Adrenal gland (tissue), 12 donors: Measurements from ENCODE around the gene COL20A1. TPM values are rescaled to one million over a fixed set of nuclear protein-coding genes. Genes with fewer than 3 reads are reported as not detected.

Experiments
- DNase-seq, 7 donors: peaks; one replicate each; pipeline ENCODE4 v3.0.0-alpha.2; 2019 to 2020
- H3K27ac ChIP-seq, 5 donors: fragments of 200-600 bp; sonication (generic) in 4 of 5; 1 replicate in 3 of 5; 2 replicates in 2 of 5; pipeline versions ENCODE4 v1.5.1 to v1.8.0; 2016 to 2020; ENCODE audit warnings: mild to moderate bottlenecking in 1 of 5
- H3K27me3 ChIP-seq: fragments of 200-600 bp; 2 replicates; pipeline ENCODE4 v1.8.0; 2021
- H3K36me3 ChIP-seq, 2 donors: fragments of 200-600 bp; replicated peaks in 1 of 2; 1 replicate in 1 of 2; 2 replicates in 1 of 2; pipeline versions ENCODE4 v1.5.1 to v1.8.0; 2018 to 2022
- H3K4me1 ChIP-seq, 2 donors: fragments of 200-600 bp; replicated peaks in 1 of 2; 1 replicate in 1 of 2; 2 replicates in 1 of 2; pipeline versions ENCODE4 v1.5.1 to v1.8.0; 2018 to 2021
- H3K4me3 ChIP-seq, 4 donors: fragments of 200-600 bp; sonication (generic) in 3 of 4; one replicate each; pipeline ENCODE4 v1.5.1; 2016 to 2018
- H3K9me3 ChIP-seq, 3 donors: fragments of 200-600 bp; sonication (generic) in 1 of 3; replicated peaks in 1 of 3; 1 replicate in 2 of 3; 2 replicates in 1 of 3; pipeline versions ENCODE4 v1.5.1 to v1.8.0; 2016 to 2021
- CTCF ChIP-seq, 6 experiments: fragments of 450-650 bp in 4 of 6; fragments of 200-600 bp in 2 of 6; sonication (generic) in 1 of 6; IDR thresholded peaks; 1 replicate in 5 of 6; 2 replicates in 1 of 6; pipeline versions ENCODE4 v1.5.1 to v1.8.0; 2016 to 2021; ENCODE audit warnings: antibody characterized with exemption in 6 of 6, mild to moderate bottlenecking in 2 of 6, moderate library complexity in 1 of 6
- POLR2A ChIP-seq, 2 donors: fragments of 450-650 bp; IDR thresholded peaks; one replicate each; pipeline ENCODE4 v1.6.1; 2017; ENCODE audit warnings: antibody characterized with exemption in 2 of 2, mild to moderate bottlenecking in 2 of 2, moderate library complexity in 1 of 2
- WGBS, 4 donors: extraction: QIAGEN DNeasy Blood & Tissue Kit in 2 of 4; methylation state at CpG; one replicate each; pipeline versions ENCODE4 v1.1.5 to v1.1.7; 2013 to 2017; 5-methylcytosine and 5-hydroxymethylcytosine counted together
- intact Hi-C, 2 donors: fragments of 100-400 bp; cut with DNase I; formaldehyde crosslinking; loops; one replicate each; pipeline versions ENCODE4 v1.14.1 to v1.15.0; 2022 to 2023
- polyA plus RNA-seq, 3 donors: library from polyadenylated mRNA; stranded (reverse); fragments of 200-250 nt in 2 of 3; fragments of 350-450 nt in 1 of 3; fragmentation: Illumina TruSeq in 1 of 3; extraction: RNeasy Lipid Tissue Mini Kit (QIAGEN cat#74804) in 1 of 3; gene quantifications; one replicate each; pipeline ENCODE4 v1.2.3, GENCODE V29; 2013 to 2014
- total RNA-seq, 9 donors: library from RNA; depleted of rRNA in 4 of 9; stranded (reverse); fragments of >200 nt in 4 of 9; fragments of 120-200 nt in 1 of 9; fragmentation: NEBNext Ultra II Directional in 1 of 9; extraction: Animal tissue kit (Norgen Biotek cat#: 25700) in 1 of 9; gene quantifications; one replicate each; pipeline versions ENCODE4 v1.1.0 to v1.2.4, GENCODE V29; 2013 to 2023
- donor health status: healthy with polysubstance abuse.
- donor health status: Bipolar disorder and iron deficiency.
- donor health status: DM: yes; HTN: yes; CAD: no.
- donor health status: DM: no; HTN: no; CAD: no.
- donor health status: DM: no; HTN: no; CAD: no.
- donor health status: DM: yes; HTN: yes; CAD: no.

The COL20A1 gene
- total and polyA plus RNA-seq, 12 donors = 0.09 to 0.97 (median 0.26) TPM; not detected in 6

DNA sequence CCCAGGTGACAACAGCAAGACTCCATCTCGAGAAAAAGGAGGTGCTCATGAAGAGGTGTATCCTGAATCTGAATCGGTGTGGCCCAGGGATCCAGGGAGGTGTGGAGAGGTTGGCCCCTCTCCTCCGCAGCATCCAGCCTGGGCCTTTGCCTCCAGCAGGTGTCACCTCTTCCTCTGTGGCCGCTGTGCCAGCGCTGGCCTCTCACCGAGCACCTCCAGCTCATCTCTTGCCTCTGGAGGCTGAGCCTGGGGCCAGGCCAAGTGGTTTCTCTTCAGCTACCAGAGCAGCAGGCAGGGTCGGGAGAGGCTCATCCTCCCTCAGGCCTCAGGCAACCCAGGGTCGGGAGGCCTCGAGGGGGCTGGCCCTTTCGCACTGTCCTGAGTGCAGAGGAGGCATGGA, 1.2 kb upstream of the COL20A1 start:
- H3K4me3 ChIP-seq = no peak overlapping the region
- H3K27me3 ChIP-seq = peaks cover 17% of the 10 kb centered on the region
- TF ChIP-seq CTCF (IDR thresholded peaks at IDR 0.05) (no peak), POLR2A (IDR thresholded peaks at IDR 0.05) (no peak)
- WGBS, 4 donors = 71 to 88% (median 73%) methylated on average over 5 to 10 of the region's 10 CpGs
- H3K4me1 ChIP-seq = no peaks in the 10 kb centered on the region
- intact Hi-C loops = no loop called here
- peaks cover 0 to 5% of the 10 kb centered on the region in 2 donors for H3K36me3 ChIP-seq
- no peak for DNase-seq
- H3K9me3 ChIP-seq = no peaks in the 10 kb centered on the region
- no peak overlapping the region for H3K27ac ChIP-seq

DNA sequence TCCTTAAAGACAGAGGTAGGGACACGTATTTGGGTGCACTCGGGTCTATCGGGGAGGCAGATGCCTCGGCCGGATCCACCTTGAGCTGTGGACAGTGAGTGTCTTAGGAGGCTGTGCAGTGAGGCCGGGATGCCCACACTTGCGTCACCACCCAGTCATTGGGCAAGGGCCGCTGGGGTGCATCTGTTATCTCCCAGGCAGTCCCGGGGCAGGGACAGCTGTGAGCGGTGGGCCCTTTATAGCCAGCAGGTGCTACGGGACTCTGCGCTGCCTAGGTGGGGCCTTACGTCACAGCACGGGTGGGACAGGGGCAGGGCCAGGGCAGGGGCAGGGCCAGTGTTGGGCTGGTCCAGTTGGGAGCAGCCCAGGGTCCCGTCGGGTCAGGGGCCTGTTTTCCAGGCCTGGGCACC, 689 bp upstream of the COL20A1 start:
- H3K27me3 ChIP-seq = peaks cover 22% of the 10 kb centered on the region
- TF ChIP-seq CTCF (IDR thresholded peaks at IDR 0.05) (no peak), POLR2A (IDR thresholded peaks at IDR 0.05) (no peak)
- WGBS, 4 donors = 66 to 79% (median 77%) methylated on average over 12 to 16 of the region's 16 CpGs; no CpG with 5 or more reads in 1 of the 4 donors
- no peak overlapping the region for H3K4me3 ChIP-seq
- H3K27ac ChIP-seq = no peak overlapping the region
- DNase-seq = no peak
- H3K4me1 ChIP-seq = no peaks in the 10 kb centered on the region
- intact Hi-C loops = no loop called here
- H3K9me3 ChIP-seq = no peaks in the 10 kb centered on the region
- H3K36me3 ChIP-seq = peaks cover 0 to 5% of the 10 kb centered on the region in 2 donors

DNA sequence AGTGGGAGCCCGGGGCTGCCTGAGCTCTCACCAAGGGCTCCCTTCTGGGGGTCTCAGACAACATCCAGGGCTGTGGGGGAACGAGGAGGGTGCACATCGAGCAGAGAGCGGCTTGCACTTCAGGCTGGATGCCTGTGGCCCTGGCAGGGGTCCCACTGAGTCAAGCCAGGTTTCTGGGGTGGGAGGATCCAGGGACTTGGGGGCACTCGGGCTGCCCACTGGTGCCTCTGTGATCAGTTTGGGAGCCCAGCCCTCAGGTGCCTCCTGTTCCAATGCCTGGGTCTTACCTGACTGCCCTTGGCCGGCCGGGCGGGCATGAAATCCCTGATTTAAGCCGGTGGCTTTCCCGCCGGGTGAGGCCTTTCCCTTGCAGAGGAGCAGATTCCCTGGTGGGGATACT, 470 bp downstream of the COL20A1 start:
- Histone ChIP-seq H3K4me3 (no peak overlapping the region), H3K27ac (no peak overlapping the region), H3K27me3 (peaks cover 32% of the 10 kb centered on the region), H3K4me1 (no peaks in the 10 kb centered on the region), H3K36me3 (no peaks in the 10 kb centered on the region), H3K9me3 (no peaks in the 10 kb centered on the region)
- DNase-seq = no peak
- 60 to 70% (median 63%) methylated on average over 2 to 11 of the region's 11 CpGs for WGBS, 4 donors
- no peak for TF ChIP-seq CTCF (IDR thresholded peaks at IDR 0.05)
- TF ChIP-seq POLR2A (IDR thresholded peaks at IDR 0.05) = no peak
- intact Hi-C loops = no loop called here

- H3K27ac ChIP-seq = no peak overlapping the region
- H3K4me1 ChIP-seq = no peaks in the 10 kb centered on the region
- H3K9me3 ChIP-seq = no peaks in the 10 kb centered on the region
- WGBS, 4 donors = 49 to 78% (median 59%) methylated on average over 8 to 20 of the region's 22 CpGs
- H3K36me3 ChIP-seq = no peaks in the 10 kb centered on the region
- no peak for DNase-seq
- intact Hi-C loops = no loop called here
- TF ChIP-seq POLR2A (IDR thresholded peaks at IDR 0.05) (no peak), CTCF (IDR thresholded peaks at IDR 0.05) (no peak)
- no peak overlapping the region for H3K4me3 ChIP-seq
- peaks cover 35% of the 10 kb centered on the region for H3K27me3 ChIP-seq
Measured at GRCh38 chr20:63293871-63294535, 1.0 kb downstream of the COL20A1 start.
